ENCODE results near the gene FAM210B. TPM values are rescaled to one million over a fixed set of nuclear protein-coding genes. Genes with fewer than 3 reads are reported as not detected.

FAM210B gene
- total and polyA plus RNA-seq, 2 of the 13 experiments (the other 11 are each of a cell fraction or from before 2014, with no cell fraction given): 75.9 to 107 TPM

DNA sequence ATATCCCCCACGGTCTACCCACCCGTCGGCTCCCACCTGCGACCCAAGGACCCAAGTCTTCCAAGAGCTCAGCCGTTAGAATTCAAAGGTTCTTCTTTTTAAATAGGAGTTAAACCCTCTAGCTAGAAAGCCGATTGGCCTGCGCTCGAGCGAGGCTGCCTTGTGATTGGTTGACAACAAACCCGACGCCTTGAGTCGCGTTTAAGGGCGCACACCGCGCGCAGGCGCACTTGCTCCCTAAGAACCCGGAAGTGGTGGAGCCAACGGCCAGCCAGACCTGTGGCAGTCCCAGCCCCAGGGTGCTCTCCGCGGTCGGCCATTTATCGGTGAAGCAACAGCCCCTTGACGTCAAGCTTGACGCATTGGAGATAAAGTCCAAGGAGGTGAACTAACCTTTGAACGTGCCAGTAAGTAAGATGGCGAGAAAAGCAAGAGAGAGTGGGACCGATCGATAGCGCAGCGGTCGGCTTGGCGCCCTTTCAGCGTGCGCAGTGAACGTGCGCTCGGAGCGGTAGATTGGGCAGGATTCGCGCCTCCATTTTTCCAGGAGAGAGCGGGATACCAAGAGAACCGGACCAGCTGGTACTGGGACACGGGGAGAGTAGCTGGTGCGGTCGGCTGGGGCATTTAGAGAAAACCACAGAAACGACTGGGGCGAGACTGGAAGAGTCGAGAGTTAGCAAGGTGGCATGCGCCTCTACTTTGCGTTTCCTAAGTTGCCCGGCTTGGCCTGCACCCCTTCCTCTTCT lies 33.5 kb downstream of the FAM210B start, which contains the start of the genes AURKA and CSTF1 (continued):
- TF ChIP-seq, protein P1, sequence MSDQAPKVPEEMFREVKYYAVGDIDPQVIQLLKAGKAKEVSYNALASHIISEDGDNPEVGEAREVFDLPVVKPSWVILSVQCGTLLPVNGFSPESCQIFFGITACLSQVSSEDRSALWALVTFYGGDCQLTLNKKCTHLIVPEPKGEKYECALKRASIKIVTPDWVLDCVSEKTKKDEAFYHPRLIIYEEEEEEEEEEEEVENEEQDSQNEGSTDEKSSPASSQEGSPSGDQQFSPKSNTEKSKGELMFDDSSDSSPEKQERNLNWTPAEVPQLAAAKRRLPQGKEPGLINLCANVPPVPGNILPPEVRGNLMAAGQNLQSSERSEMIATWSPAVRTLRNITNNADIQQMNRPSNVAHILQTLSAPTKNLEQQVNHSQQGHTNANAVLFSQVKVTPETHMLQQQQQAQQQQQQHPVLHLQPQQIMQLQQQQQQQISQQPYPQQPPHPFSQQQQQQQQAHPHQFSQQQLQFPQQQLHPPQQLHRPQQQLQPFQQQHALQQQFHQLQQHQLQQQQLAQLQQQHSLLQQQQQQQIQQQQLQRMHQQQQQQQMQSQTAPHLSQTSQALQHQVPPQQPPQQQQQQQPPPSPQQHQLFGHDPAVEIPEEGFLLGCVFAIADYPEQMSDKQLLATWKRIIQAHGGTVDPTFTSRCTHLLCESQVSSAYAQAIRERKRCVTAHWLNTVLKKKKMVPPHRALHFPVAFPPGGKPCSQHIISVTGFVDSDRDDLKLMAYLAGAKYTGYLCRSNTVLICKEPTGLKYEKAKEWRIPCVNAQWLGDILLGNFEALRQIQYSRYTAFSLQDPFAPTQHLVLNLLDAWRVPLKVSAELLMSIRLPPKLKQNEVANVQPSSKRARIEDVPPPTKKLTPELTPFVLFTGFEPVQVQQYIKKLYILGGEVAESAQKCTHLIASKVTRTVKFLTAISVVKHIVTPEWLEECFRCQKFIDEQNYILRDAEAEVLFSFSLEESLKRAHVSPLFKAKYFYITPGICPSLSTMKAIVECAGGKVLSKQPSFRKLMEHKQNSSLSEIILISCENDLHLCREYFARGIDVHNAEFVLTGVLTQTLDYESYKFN (CRISPR knock-in tag; conservative IDR thresholded peaks at IDR 0.05): peak; percentile 93
- TF ChIP-seq NR2C2 (CRISPR knock-in tag; IDR thresholded peaks at IDR 0.05; ENCODE audit: borderline replicate concordance) (peak; percentile 97), TRIM24 (CRISPR knock-in tag; IDR thresholded peaks at IDR 0.05) (0 out of 2 replicates have a peak, but pooled peaks have one; percentile 52), ZFP82 (CRISPR knock-in tag; IDR thresholded peaks at IDR 0.05; ENCODE audit: borderline replicate concordance) (peak; percentile 77; the same call in 1 of the 2 replicates), ZNF337 (CRISPR knock-in tag; IDR thresholded peaks at IDR 0.05; ENCODE audit: borderline replicate concordance, low read depth) (peak; percentile 96), ZNF775 (CRISPR knock-in tag; IDR thresholded peaks at IDR 0.05; ENCODE audit: borderline replicate concordance) (peak; percentile 49; the same call in 1 of the 2 replicates), IRX3 (CRISPR knock-in tag; IDR thresholded peaks at IDR 0.05; ENCODE audit: borderline replicate concordance, low read depth) (peak; percentile 84; the same call in 1 of the 2 replicates), ATF7 (IDR thresholded peaks at IDR 0.05) (peak; percentile 87), ATF7 (CRISPR knock-in tag; IDR thresholded peaks at IDR 0.05) (peak; percentile 95), POLR2A (IDR thresholded peaks at IDR 0.05; ENCODE audit: insufficient read depth in 1 of 2, low read depth in 2 of 2, low read length in 2 of 2) (peak; percentile 85 to 88), TBX3 (IDR thresholded peaks at IDR 0.05; ENCODE audit: borderline replicate concordance) (peak; percentile 92), JUNB (CRISPR knock-in tag; IDR thresholded peaks at IDR 0.05; ENCODE audit: borderline replicate concordance) (peak; percentile 82), ZNF274 (CRISPR knock-in tag; IDR thresholded peaks at IDR 0.05) (peak; percentile 94), CEBPB (IDR thresholded peaks at IDR 0.05; ENCODE audit: borderline replicate concordance, low read depth, low read length) (peak; percentile 100), ZMYM4 (CRISPR knock-in tag; IDR thresholded peaks at IDR 0.05) (peak; percentile 100), MEIS1 (CRISPR knock-in tag; IDR thresholded peaks at IDR 0.05; ENCODE audit: borderline replicate concordance) (peak; percentile 78), MYNN (CRISPR knock-in tag; IDR thresholded peaks at IDR 0.05; ENCODE audit: low read depth) (no peak)
- TF ChIP-seq, protein P2, sequence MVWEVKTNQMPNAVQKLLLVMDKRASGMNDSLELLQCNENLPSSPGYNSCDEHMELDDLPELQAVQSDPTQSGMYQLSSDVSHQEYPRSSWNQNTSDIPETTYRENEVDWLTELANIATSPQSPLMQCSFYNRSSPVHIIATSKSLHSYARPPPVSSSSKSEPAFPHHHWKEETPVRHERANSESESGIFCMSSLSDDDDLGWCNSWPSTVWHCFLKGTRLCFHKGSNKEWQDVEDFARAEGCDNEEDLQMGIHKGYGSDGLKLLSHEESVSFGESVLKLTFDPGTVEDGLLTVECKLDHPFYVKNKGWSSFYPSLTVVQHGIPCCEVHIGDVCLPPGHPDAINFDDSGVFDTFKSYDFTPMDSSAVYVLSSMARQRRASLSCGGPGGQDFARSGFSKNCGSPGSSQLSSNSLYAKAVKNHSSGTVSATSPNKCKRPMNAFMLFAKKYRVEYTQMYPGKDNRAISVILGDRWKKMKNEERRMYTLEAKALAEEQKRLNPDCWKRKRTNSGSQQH (CRISPR knock-in tag; IDR thresholded peaks at IDR 0.05; ENCODE audit: low read depth): peak; percentile 95
- TF ChIP-seq, protein P3, sequence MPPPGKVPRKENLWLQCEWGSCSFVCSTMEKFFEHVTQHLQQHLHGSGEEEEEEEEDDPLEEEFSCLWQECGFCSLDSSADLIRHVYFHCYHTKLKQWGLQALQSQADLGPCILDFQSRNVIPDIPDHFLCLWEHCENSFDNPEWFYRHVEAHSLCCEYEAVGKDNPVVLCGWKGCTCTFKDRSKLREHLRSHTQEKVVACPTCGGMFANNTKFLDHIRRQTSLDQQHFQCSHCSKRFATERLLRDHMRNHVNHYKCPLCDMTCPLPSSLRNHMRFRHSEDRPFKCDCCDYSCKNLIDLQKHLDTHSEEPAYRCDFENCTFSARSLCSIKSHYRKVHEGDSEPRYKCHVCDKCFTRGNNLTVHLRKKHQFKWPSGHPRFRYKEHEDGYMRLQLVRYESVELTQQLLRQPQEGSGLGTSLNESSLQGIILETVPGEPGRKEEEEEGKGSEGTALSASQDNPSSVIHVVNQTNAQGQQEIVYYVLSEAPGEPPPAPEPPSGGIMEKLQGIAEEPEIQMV (CRISPR knock-in tag; IDR thresholded peaks at IDR 0.05; ENCODE audit: low read depth): peak; percentile 99
- TF ChIP-seq, protein P4, sequence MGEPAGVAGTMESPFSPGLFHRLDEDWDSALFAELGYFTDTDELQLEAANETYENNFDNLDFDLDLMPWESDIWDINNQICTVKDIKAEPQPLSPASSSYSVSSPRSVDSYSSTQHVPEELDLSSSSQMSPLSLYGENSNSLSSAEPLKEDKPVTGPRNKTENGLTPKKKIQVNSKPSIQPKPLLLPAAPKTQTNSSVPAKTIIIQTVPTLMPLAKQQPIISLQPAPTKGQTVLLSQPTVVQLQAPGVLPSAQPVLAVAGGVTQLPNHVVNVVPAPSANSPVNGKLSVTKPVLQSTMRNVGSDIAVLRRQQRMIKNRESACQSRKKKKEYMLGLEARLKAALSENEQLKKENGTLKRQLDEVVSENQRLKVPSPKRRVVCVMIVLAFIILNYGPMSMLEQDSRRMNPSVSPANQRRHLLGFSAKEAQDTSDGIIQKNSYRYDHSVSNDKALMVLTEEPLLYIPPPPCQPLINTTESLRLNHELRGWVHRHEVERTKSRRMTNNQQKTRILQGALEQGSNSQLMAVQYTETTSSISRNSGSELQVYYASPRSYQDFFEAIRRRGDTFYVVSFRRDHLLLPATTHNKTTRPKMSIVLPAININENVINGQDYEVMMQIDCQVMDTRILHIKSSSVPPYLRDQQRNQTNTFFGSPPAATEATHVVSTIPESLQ (CRISPR knock-in tag; conservative IDR thresholded peaks at IDR 0.05): peak; percentile 87
